ENCODE measurements around the gene NPR2.

DNA sequence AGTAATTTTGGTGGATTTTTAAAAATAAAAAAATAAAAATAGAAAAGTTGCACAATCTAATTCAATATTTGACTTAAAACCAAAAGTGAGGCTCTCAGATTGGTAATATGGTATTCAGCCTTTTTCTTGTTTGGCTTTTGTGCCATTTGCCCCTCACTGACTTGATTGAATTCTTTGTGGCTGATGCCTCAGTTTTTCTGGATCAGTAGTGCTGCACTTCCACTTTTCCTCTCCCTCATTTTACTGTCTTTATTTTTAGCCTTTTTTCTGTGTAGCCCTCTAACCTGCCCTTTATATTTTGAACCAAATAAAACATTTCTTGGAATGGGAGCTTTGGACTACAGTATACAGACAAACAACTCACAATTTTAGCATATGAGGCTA lies 33.5 kb upstream of the NPR2 start:
- TF ChIP-seq, protein P1, sequence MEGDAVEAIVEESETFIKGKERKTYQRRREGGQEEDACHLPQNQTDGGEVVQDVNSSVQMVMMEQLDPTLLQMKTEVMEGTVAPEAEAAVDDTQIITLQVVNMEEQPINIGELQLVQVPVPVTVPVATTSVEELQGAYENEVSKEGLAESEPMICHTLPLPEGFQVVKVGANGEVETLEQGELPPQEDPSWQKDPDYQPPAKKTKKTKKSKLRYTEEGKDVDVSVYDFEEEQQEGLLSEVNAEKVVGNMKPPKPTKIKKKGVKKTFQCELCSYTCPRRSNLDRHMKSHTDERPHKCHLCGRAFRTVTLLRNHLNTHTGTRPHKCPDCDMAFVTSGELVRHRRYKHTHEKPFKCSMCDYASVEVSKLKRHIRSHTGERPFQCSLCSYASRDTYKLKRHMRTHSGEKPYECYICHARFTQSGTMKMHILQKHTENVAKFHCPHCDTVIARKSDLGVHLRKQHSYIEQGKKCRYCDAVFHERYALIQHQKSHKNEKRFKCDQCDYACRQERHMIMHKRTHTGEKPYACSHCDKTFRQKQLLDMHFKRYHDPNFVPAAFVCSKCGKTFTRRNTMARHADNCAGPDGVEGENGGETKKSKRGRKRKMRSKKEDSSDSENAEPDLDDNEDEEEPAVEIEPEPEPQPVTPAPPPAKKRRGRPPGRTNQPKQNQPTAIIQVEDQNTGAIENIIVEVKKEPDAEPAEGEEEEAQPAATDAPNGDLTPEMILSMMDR (IDR thresholded peaks at IDR 0.05; ENCODE audit: insufficient read depth, low read length, poor library complexity, severe bottlenecking), result no peak
- TF ChIP-seq EZH2phosphoT487 (conservative IDR thresholded peaks at IDR 0.05; ENCODE audit: low read length), result no peak
